ENCODE results near the gene TAMALIN.

DNA sequence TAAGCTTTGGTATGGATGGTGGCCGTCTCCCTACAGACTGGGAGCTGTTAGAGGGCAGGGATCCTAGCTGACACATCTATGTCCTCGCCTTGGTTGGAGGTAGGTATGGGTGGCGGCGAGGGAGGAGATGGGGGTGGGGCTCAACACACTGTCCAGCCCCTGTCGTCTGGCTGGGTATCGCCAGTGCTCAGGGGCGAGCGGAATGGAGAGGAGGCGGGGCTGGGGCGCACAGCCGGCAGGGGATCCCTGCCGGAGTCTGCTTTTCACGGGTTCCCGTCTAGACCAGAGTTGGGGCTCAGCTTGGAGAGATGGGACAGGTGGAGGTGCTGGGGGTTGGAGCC is 16.1 kb downstream of the TAMALIN start:
- TF ChIP-seq, protein P1, sequence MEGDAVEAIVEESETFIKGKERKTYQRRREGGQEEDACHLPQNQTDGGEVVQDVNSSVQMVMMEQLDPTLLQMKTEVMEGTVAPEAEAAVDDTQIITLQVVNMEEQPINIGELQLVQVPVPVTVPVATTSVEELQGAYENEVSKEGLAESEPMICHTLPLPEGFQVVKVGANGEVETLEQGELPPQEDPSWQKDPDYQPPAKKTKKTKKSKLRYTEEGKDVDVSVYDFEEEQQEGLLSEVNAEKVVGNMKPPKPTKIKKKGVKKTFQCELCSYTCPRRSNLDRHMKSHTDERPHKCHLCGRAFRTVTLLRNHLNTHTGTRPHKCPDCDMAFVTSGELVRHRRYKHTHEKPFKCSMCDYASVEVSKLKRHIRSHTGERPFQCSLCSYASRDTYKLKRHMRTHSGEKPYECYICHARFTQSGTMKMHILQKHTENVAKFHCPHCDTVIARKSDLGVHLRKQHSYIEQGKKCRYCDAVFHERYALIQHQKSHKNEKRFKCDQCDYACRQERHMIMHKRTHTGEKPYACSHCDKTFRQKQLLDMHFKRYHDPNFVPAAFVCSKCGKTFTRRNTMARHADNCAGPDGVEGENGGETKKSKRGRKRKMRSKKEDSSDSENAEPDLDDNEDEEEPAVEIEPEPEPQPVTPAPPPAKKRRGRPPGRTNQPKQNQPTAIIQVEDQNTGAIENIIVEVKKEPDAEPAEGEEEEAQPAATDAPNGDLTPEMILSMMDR (IDR thresholded peaks at IDR 0.05; ENCODE audit: low read length): no peak
- no peak for TF ChIP-seq EZH2phosphoT487 (IDR thresholded peaks at IDR 0.05; ENCODE audit: low read length)

All from MM.1S (cell line).